HFFc6 (cell line): Measurements from ENCODE around the gene RTN1. TPM values are rescaled to one million over a fixed set of nuclear protein-coding genes. Genes with fewer than 3 reads are reported as not detected.

Experiments
- DNase-seq: peaks from one replicate; pipeline ENCODE4 v3.0.0-alpha.2; 2018
- H3K27ac Mint-ChIP-seq: 2 replicates; pipeline ENCODE4 v1.8.0; 2020; ENCODE audit warnings: mild to moderate bottlenecking, mixed read lengths
- H3K27me3 Mint-ChIP-seq: 2 replicates; pipeline ENCODE4 v1.8.0; 2021; ENCODE audit warnings: mild to moderate bottlenecking, moderate library complexity, mixed read lengths; ENCODE audit not compliant: insufficient read depth
- H3K36me3 Mint-ChIP-seq: 2 replicates; pipeline ENCODE4 v1.8.0; 2021; ENCODE audit warnings: low read depth, mixed read lengths
- H3K4me1 Mint-ChIP-seq: 2 replicates; pipeline ENCODE4 v1.8.0; 2020; ENCODE audit warnings: low read depth, mixed read lengths
- H3K4me3 Mint-ChIP-seq: 2 replicates; pipeline ENCODE4 v1.8.0; 2020; ENCODE audit warnings: mild to moderate bottlenecking, moderate library complexity, mixed read lengths
- H3K9me3 Mint-ChIP-seq: 2 replicates; pipeline ENCODE4 v1.8.0; 2020; ENCODE audit warnings: mild to moderate bottlenecking, mixed read lengths
- CTCF ChIP-seq: fragments of 200-600 bp; sonication (generic); IDR thresholded peaks from 2 replicates; pipeline ENCODE4 v1.5.0; 2021; ENCODE audit warnings: antibody characterized with exemption, mild to moderate bottlenecking
- total RNA-seq, 6 experiments: library from RNA; stranded (reverse); fragmentation: NEBNext Ultra II Directional; extraction: Animal tissue kit (Norgen Biotek cat#: 25700); gene quantifications; 2 replicates in 1 of 6; 3 replicates in 5 of 6; pipeline ENCODE4 v1.2.3, GENCODE V29; 2021

Gene RTN1
- total RNA-seq, 6 experiments from 2014 or later: 0.07 to 0.17 TPM; not detected in 4

GRCh38 chr14:59897757-59898383 is 27.3 kb upstream of the RTN1 start:
- Mint-ChIP-seq H3K4me3 (no peak overlapping the region), H3K9me3 (no peaks in the 10 kb centered on the region), H3K4me1 (no peaks in the 10 kb centered on the region), H3K36me3 (no peaks in the 10 kb centered on the region), H3K27ac (no peak overlapping the region), H3K27me3 (no peaks in the 10 kb centered on the region)
- TF ChIP-seq CTCF: 0 out of 2 replicates have a peak, but pooled peaks have one; percentile 23
- DNase-seq: peak; percentile 4

DNA sequence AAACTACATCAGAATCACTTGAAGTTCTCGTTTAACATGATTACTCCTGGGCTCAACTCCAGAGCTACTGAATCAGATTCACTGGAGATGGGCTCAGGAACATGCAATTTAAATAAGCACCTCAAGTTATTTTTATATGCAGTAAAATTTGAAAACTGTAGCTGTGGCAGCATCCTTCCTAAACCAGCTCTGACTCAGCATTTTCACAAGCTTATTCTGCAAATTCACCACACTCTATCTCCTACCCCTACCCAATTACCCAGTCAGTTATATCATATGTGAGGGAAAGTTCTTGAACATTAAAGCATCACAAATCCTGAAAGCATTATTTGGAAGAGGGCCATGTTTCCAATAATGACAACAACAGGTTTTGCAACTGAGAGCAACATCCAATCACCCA is 25.1 kb upstream of the RTN1 start:
- Mint-ChIP-seq H3K27me3 (no peaks in the 10 kb centered on the region), H3K9me3 (no peaks in the 10 kb centered on the region), H3K4me3 (no peak overlapping the region), H3K27ac (no peak overlapping the region), H3K36me3 (no peaks in the 10 kb centered on the region), H3K4me1 (no peaks in the 10 kb centered on the region)
- DNase-seq: no peak
- TF ChIP-seq CTCF: no peak

GRCh38 chr14:59890676-59891075 is 20.1 kb upstream of the RTN1 start:
- H3K36me3 Mint-ChIP-seq: no peaks in the 10 kb centered on the region
- H3K4me1 Mint-ChIP-seq: no peaks in the 10 kb centered on the region
- peaks cover 2% of the 10 kb centered on the region; the same call in 1 of the 2 replicates for H3K27me3 Mint-ChIP-seq
- H3K4me3 Mint-ChIP-seq: no peak overlapping the region
- no peak for TF ChIP-seq CTCF
- H3K9me3 Mint-ChIP-seq: peaks cover 10% of the 10 kb centered on the region; the same call in 1 of the 2 replicates
- DNase-seq: no peak
- H3K27ac Mint-ChIP-seq: no peak overlapping the region

- no peak overlapping the region for H3K4me3 Mint-ChIP-seq
- TF ChIP-seq CTCF: peak; percentile 47
- peaks cover 3% of the 10 kb centered on the region; the same call in 1 of the 2 replicates for H3K27me3 Mint-ChIP-seq
- H3K27ac Mint-ChIP-seq: no peak overlapping the region
- H3K36me3 Mint-ChIP-seq: no peaks in the 10 kb centered on the region
- H3K4me1 Mint-ChIP-seq: no peaks in the 10 kb centered on the region
- no peak for DNase-seq
- peaks cover 12% of the 10 kb centered on the region; the same call in 1 of the 2 replicates for H3K9me3 Mint-ChIP-seq
Observed at GRCh38 chr14:59882957-59883356, 12.4 kb upstream of the RTN1 start.

DNA sequence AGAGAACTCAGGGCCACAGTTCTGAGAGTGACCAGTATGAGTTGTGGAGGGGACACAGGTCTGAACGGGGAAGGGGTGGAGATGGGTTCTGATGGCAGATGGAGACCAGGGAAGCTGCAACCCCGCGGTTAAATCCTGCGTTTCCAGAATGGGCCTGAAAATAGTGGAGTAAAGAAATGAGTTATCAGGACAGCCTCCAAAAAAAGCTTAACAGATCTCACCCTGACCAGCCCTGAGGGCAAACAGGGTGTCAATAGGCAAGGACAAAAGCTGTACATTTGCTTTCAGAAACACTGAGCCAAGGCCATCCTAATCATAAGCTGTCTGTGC is 555 bp upstream of the RTN1 start:
- Mint-ChIP-seq H3K27ac (no peak overlapping the region), H3K9me3 (no peaks in the 10 kb centered on the region), H3K4me3 (peak overlapping the region; percentile 87), H3K4me1 (peaks cover 6% of the 10 kb centered on the region; the same call in 1 of the 2 replicates), H3K27me3 (peaks cover 8% of the 10 kb centered on the region), H3K36me3 (no peaks in the 10 kb centered on the region)
- no peak for TF ChIP-seq CTCF
- no peak for DNase-seq
